Activated naive CD8-positive, alpha-beta T cell treated with anti-CD3 and anti-CD28 coated beads, Interleukin-2, amount 50 U/mL, for 16 hours (primary cell): ENCODE data around the gene LMO7.

Experiments
- DNase-seq: peaks from one replicate; pipeline ENCODE4 v3.0.0-alpha.2; 2020; ENCODE audit warnings: low read depth, low spot score

Gene LMO7

DNA sequence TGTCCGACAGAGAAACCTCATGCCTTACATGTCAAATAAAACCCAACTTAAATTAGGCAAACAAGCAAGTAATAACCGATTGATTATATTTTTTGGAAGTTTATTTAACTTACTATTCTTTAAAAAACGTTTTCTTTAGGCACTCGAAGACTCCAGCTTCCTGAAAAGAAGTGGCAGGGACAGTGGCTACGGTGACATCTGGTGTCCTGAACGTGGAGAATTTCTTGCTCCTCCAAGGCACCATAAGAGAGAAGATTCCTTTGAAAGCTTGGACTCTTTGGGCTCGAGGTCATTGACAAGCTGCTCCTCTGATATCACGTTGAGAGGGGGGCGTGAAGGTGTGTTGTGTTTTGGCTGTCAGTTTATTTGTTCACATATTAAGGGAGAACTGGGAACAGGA is 164.4 kb downstream of the LMO7 start:
- no peak for DNase-seq

DNA sequence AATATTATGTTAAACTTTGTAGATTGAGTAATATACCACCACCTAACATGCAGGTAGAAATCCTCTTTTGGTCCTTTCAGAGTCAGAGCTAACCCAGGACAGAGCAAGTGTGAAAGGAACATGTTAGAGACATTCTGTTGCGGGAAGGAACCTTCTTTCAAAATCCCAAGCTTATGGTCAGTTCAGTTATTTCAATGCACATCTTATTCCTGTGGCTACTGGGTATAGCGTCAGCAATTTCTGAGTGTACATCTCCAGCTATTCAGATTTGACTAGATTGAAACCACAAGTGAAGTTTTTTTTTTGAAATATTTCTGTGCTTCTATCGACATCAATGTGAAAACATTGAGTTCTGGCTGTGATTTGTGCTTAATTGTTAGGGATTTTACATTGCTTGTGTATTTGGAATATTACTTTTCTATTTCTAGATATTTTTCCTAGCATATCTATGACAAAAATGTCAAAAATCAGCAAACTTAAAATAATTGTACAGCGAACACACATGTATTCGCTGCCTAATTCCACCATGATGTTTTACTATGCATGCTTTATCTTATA is 165.3 kb downstream of the LMO7 start:
- DNase-seq = no peak

DNA sequence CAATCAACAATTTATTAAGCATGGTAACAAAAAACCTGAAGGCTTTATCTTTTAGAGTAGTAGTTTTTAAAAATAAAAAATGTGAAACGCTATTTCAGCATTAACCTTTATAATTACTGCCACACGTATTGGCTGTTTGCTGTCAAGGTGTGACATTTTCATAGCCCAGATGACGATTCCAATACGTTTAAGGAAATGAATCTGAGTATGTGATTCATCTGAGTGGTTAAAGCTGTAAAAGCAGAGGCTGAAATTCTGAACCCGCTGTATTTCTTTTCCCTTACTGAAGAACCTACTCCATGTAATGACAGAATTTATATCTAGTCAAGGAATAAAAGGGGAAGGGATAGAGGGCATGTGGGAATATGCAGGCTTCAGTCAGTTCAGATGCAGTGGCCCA is 166.0 kb downstream of the LMO7 start:
- DNase-seq = no peak

DNA sequence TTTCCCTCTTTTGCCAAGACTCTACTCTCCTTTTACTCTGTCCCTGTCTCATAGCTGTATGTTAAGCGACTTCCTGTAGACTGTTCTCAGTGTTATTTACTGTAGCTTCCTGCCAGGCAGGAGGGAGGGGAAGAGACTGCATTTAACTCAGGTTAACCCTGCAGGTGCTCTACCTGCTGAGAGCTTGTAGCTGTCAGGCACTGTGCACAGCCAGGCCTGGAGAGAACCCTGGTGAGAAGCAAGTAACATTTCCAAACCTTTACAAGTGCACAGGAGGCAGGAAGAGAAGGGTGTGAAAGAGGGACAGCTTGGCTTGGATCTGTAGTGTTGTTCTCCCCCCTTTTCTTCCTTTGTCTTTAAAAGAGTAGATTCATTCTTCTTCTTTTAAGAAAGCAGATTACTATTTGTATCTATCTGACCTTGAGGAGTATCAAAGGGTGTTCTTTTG is 167.1 kb downstream of the LMO7 start:
- no peak for DNase-seq

DNA sequence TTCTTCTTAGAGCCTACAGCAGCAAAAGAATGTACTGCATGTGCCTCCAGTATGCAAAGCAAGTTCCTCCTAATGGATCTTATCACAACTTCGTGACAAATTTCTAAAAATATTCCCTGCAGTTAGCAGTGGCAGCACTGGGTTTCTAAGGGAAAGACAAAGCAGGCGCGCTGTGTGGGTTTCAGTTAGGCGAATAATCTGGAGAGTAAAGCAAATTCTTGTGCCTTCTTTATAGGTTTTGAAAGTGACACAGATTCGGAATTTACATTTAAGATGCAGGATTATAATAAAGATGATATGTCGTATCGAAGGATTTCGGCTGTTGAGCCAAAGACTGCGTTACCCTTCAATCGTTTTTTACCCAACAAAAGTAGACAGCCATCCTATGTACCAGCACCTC is 167.9 kb downstream of the LMO7 start:
- DNase-seq = no peak

DNA sequence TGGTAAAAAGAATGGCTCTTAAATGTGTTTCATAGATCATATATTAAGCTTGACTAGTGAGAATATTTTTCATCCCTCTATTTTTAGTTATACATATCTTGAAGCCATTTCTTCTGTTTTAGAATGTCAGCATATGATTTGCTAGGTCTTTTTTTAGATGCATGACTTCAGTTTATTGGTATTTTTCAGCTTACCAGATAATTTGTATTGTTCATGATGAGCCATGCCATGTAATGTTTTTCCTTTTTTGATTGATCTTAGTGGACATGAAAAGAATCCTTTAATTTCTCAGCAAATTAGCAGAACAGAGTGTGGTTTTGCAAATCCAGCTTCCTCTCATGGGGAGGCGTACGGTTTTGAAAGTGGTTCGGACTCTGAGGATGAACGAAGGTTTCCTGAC is 168.5 kb downstream of the LMO7 start:
- no peak for DNase-seq

DNA sequence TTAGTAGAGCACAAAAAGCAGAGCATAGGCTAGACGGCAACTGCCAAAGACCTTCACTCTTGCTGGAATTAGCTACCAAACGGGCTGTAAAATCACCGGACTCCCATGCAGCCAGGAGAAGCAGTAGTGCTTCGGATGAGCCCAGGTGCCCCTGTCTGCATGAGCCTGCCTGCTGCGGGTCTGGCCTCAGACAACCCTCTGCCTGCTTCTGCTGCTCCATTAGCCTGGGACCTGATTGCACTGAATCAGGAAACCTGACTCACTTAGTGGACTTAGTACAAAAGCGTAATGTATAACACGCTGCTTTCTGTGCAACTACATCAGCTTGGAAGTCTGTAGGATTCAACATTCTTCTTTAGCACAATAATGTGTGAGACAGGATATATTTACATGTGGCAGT is 170.0 kb downstream of the LMO7 start:
- DNase-seq = no peak

DNA sequence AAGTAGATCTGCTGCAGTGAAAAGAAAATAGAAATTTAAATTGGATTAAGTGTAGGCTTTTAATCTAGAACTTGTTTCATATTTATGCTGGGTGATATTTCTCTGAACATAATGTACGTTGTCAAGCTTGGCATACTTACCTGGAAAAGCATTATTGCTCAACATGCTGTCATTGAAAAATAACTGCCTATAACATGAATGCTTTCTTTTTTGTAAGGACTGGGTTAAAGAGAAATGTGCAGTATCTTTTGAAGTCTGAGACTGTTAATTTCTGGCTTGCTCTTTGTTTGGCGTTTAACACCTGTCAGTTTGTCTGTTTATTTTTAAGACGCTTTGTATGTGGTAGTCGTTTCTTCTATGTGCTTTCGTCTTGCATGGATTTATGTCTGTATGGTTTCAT is 175.2 kb downstream of the LMO7 start:
- DNase-seq = no peak

DNA sequence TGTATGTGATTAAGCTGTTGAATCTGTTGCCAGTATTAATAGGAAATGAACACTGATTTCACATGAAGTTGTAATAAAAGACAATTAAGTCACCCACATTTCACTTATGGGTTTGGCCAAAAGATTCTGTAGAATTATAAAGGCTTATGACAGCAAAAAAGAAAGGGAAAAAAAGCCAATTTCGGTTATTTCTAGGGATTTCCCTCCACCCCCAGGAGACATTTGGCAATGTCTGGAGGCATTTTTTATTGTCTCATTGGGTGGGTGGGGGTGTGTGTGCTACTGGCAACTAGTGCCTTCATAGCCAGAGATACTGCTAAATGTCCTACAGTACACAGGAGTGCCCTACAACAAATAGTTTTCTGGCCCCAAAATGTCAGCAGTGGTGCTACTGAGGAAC is 175.7 kb downstream of the LMO7 start:
- DNase-seq = no peak

DNA sequence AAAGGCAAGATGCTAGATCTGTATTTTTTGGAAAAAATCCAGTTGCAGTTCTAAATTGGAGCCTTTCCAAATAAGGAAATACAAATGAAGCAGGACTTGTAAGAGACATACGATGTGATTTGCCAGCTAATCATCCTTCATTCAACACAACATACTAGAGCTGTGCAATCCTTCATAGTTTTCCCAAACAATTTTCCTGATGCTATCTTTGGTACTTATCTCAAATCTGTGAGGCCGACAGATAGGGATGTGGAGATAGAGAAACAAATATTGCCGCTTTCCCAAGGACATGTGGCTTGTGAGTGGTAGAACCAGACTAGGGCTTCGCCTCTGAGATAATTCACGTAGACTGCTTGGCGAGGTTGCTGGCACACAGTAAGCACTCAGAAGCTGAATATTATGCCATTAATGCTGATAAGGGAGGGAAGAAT is 176.6 kb downstream of the LMO7 start:
- no peak for DNase-seq

DNA sequence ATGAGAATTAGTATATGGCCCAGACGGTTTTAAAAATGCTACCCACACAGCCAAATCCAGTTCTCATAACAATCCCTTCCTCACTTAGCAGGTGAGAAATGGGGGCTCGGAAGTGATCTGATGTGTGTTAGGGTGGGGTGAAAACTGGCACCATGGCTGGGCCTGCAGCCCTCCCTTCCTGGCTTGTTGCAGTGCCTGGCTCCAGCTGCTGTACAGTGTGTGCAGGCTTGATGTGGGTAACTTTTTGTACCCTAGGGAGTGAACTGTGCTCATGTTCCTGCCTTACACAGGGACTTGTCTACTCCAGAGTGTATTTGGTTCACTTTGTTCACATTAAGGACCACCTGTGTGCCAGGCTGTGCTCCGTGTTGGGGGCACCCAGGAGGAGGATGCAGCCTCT is 177.2 kb downstream of the LMO7 start:
- DNase-seq = no peak

DNA sequence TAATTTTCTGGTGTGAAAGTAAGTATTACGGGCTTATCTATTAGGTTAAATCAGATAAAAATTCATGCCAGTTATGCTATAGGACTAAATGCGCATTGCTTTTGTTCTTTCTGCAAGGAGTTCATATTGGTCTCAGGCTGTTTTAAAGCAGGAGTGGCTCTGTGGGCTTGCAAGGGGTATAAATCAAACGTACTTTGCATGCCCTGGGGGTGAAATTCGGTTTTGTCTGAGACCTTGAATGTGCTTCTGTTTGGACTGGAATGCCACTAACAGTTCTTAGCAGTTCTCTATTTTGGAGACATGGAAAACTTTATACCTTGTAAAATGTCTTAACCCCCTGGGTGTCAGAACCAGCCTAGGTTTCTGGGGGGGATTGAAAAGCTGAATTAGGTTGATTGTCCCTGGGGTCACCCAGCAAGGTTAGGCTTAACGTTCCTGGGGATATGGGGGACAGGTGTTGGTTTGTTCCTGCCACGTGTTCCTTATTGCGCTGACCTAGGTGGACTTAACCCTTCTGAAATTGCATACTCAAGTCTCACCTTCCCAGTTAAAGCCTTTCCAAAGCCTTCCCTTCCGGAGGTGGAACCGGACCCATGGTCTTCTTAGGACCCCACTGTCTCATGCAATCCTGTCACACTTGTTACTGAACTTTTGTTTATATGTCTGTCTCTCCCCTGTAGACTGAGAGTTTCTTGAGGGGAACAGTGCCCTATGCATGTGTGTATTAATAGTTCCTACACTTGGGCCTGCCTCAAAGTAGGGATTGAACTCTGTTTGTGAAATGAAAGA is 182.2 kb downstream of the LMO7 start:
- no peak for DNase-seq

DNA sequence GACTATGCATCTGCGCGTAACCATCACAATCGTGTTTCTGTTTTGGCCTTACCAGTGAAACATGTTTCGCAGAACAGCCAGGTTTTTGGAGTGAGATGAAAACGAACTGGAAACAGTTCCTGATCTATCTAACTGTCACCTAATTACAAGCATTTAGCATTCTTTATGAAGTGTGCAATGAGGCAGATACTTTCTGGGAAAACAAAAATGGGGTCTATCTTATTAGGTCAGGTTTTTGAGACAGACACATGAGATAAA is 182.8 kb downstream of the LMO7 start:
- no peak for DNase-seq

DNA sequence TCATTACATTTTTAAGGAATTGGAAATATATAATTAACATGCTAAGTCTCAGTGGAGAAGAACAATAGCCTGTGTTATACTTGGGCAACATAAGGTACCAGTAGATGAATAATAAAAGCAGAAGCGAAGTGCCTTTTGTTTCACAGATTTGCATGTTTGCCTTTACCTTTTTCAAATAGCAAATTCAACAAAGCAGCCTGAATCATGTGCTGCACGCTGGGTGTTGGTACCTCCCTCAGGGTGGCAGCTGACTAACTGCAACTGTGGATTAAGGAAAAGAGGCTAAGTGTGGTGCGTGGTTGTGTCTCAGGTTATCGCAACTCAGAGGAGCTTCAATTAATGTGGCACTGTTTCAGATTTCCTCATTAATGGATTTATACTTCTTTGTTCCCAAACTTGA is 189.0 kb downstream of the LMO7 start:
- DNase-seq = no peak

DNA sequence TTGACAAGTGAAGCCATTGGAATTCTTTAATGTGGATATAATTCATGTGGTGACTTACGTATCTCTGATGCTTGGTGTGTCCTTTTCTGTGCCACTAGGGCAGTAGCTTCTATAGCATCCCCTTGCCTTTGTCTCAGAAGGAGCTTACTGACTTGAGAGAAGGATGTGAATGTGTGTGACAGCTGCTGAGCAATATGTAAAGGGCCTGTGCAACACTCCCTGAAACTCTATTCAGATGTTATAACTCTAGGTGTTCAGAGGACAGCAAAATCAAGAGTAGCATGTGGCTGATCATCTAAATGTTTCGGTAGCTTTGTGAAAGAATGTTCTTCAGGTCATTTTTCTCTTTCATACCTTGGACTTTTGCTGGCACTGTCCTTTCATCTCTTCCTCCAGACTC is 189.5 kb downstream of the LMO7 start:
- DNase-seq = no peak

DNA sequence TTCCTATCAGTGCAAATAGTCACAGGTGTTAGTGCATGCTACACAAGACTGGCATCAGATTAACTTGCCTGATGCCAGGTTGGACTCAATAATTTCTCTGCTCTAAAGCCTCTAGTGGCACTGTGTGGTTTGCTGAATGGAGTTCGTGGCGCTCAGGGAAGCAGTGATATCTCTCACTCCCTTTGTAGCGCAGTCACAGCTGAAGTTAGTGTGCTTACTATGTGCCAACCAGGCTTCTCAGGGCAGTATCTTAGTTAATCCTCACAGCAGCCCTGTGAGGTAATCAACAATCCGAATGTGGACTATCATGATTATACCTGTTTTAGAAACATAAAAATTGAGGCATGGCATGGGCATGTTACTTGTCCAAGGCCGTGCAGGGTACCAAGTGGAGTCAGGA is 190.3 kb downstream of the LMO7 start:
- no peak for DNase-seq

DNA sequence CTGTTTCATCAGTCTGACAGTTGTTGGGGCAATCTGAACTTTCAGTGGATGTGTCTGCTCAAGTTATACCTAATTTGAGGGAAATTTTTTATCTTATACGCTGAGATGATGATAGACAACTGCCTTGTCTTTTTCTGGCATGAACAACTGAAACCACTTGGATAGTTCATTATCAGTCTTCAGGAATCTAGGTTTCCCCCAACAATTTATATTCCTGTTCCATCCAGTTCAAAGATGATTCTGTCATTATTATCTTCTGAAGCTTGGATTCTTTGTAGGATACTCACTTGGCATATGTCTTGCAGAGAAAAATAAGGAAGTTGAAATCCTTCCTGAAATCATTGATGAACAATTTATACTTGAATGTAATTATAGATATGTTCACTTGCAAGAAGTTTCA is 193.7 kb downstream of the LMO7 start:
- DNase-seq = no peak

DNA sequence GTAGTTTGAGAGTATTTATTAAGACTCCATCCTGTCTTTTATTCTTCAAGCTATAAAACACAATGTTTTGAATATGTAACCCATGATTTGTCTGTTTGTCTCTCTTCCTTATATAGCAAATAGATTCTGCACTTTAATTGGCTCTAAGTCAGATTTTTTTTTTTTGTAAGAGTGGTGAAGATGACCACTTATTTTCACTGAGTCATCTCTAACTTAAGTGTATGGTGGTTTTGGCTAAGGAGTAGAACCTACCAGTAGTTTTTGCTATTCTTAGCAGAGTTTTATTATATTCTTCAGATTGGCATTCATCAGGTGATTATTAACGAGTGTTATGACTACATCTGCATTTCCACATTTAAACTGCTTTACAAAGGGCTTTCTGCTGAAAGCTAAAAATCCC is 194.7 kb downstream of the LMO7 start:
- no peak for DNase-seq

DNA sequence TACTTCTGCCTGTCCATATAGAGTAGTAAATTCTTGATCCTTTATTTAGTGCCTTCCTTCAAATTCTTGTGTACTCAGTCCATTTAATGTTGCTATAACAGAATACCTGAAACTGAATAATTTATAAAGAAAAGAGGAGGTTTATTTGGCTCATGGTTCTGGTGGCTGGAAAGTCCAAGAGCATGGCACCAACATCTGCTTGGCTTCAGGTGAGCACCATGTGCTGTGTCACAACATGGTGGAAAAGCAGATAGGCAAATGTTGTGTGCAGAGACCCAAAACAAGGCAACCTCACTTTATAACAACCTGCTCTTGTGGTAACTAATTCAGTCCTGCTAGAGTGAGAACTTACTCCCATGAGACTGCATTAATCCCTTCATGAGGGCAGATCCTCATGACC is 195.3 kb downstream of the LMO7 start:
- DNase-seq = no peak

DNA sequence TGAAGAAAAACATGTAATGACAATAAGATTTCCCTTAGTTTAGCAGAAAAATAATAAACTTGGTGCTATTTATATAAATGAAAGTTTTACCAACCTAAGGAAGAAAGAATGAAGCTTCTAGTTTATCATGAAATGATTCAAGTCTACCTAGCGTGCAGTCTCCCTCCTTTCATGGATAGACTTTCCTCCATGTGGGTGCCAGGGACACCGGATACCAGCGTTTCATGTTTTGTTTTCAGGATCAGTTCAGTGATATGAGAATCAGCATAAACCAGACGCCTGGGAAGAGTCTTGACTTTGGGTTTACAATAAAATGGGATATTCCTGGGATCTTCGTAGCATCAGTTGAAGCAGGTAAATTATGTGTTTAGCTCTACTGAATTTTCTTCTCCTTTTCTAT is 196.7 kb downstream of the LMO7 start:
- DNase-seq = no peak

DNA sequence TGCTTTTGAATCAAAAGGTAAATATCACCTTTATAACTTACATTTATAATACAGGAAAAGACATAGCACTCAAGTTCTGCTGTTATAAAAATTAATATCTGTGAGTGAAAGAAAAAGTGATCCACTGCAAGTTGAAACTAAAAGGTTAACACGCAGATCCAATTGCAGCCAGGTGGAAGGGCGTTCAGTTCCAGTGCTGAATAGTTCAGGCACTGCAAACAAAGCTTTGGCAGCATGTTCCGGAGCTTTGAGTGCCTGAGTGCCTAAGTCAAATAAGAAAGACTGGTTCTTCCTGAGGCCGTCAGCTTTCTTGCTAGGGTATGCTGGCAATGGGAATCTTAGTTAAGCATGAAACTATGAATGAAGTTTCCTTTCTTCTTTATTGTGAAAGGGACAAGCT is 200.3 kb downstream of the LMO7 start:
- DNase-seq = no peak

DNA sequence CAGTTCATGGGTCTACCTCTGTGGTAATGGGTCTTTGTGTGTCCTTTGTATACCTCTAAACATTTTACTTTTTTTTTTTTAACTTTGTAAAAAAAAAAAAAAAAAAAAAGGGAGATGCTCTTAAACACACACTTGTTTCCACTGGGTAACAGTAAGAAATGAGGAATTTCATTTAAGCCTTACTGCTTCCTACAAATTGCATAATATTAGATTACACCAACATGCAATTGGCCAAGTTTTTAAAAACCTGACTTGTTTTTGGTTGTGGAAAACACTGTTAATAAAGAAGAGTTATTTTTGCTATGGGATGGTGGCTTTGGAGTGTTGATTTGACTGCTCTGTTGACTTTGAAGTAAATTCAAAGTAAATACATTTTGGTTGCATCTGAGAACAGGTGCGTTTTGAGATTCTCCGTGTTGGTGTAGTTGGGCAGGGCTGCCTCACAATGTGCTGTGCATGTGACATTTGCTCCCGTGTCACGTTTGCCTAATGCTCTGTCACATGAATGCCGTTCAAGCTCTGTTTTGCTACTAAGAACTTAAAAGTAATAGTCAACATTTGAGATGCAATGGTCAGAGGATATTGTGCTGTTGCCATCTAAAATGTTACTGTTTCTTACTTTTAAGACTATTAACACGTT is 202.4 kb downstream of the LMO7 start:
- no peak for DNase-seq

DNA sequence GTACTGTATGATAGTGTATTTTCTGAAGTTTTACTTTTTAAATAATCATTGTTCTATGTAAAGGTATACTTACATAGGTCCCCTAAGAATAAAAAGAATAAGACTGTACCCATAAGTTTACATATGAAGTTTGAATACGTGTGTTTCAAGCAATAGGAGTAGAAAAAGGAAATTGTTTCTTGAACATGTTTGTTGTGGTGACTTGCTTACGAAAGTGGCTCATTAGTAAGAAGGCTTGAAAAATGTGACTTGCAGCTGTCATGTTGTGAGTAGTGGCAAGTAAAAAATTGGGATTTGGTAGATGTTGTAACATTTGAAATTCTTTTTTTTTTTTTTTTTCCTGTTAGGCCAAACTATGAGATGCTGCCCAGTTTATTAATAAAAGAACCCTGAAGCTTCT is 203.3 kb downstream of the LMO7 start:
- DNase-seq = no peak

DNA sequence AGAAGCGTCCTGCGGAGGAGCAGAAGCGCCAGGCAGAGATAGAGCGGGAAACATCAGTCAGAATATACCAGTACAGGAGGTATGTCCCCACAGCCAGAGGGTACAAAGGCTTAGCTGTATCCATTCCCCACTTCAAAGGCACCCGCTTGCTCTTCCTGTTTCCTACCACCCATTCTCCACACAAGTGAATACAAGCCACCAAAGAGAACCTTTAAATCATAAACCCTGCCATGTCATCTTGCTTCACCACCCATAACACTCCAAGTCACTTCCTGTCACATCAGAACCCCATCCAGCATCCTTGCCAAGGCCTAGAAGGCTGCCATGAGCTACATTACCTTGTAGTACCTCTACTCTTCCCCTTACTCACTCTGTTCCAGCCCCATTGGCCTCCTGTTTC is 205.8 kb downstream of the LMO7 start:
- no peak for DNase-seq
